ENCODE results near the gene SNED1.

SNED1 gene

GRCh38 chr2:241116606-241117560 lies 118.5 kb downstream of the SNED1 start:
- H3K79me2 ChIP-seq (ENCODE audit: insufficient read depth, low read length): no peaks in the 10 kb centered on the region
- no peak for DNase-seq
- H3K9me3 ChIP-seq (ENCODE audit: insufficient read depth, low read length, severe bottlenecking): no peaks in the 10 kb centered on the region
- no peak overlapping the region for H3K4me3 ChIP-seq (ENCODE audit: low read depth in 1 of 2, low read length in 2 of 2)
- no peaks in the 10 kb centered on the region for H3K27me3 ChIP-seq (ENCODE audit: insufficient read depth, low read length, poor library complexity)
- TF ChIP-seq CTCF (IDR thresholded peaks at IDR 0.05; ENCODE audit: borderline replicate concordance, extremely low read depth, low read length, poor library complexity, severe bottlenecking) (no peak), EZH2 (IDR thresholded peaks at IDR 0.05; ENCODE audit: borderline replicate concordance, low read depth, low read length, severe bottlenecking) (no peak)
- no peak overlapping the region for H3K9ac ChIP-seq (ENCODE audit: low read depth, low read length)
- no peaks in the 10 kb centered on the region for H3K4me1 ChIP-seq (ENCODE audit: insufficient read depth, low read length)
- no peak for ATAC-seq (ENCODE audit: insufficient read depth, low read depth)
- H3K27ac ChIP-seq (ENCODE audit: low read length): no peak overlapping the region
- H4K20me1 ChIP-seq (ENCODE audit: insufficient read depth, low read length): peaks cover 6% of the 10 kb centered on the region; the same call in 1 of the 2 replicates
- no peak overlapping the region for H2AFZ ChIP-seq (ENCODE audit: low read depth, low read length)
- peaks cover 62% of the 10 kb centered on the region for H3K36me3 ChIP-seq (ENCODE audit: insufficient read depth, low read length)
- no peak overlapping the region for H3K4me2 ChIP-seq (ENCODE audit: insufficient read depth, low read length)

DNA sequence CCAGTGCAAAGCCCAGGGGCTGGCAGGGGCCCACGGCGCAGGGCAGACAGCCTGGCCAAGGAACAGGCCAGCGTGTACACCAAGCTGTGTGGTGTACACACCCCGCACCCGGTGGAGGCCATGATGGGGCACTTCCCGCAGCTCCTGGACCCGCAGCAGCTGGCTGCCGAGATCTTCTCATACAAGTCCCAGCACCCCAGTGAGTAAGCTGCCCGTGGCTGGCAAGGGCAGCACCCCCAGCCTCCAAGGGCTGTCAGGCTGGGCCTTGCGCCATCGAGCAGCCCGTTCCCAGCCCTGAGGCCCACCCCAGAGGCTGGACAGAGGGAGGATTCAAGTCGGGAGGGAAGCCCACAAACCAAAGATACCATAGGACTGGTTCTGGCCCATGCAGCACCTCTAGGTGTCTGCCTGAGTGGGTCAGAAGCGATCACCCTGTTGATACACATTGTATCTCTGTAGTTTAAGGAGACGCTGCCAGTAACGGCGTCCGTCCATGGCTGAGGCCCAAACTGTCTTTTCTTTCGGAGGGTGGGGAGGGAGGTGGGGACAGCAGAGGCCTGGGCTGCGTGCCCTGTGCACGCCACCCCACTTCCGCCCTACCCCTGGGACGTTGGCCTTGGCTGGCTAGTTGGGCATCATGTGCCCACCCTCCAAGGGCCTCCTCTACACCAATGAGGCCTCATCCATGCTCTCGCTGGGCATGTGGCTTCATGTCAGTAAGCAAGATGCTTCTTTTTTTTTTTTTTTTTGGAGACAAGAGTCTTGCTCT lies 120.5 kb downstream of the SNED1 start:
- DNase-seq (no peak), ATAC-seq (ENCODE audit: insufficient read depth, low read depth) (no peak)

GRCh38 chr2:241120440-241120839 lies 122.0 kb downstream of the SNED1 start:
- Histone ChIP-seq H3K4me3 (ENCODE audit: low read depth in 1 of 2, low read length in 2 of 2) (no peak overlapping the region), H3K4me1 (ENCODE audit: insufficient read depth, low read length) (no peaks in the 10 kb centered on the region), H3K36me3 (ENCODE audit: insufficient read depth, low read length) (peaks cover 55% of the 10 kb centered on the region), H3K27me3 (ENCODE audit: insufficient read depth, low read length, poor library complexity) (no peaks in the 10 kb centered on the region), H2AFZ (ENCODE audit: low read depth, low read length) (no peak overlapping the region), H3K4me2 (ENCODE audit: insufficient read depth, low read length) (no peak overlapping the region), H3K9ac (ENCODE audit: low read depth, low read length) (no peak overlapping the region), H3K27ac (ENCODE audit: low read length) (no peak overlapping the region), H4K20me1 (ENCODE audit: insufficient read depth, low read length) (peaks cover 6% of the 10 kb centered on the region; the same call in 1 of the 2 replicates), H3K9me3 (ENCODE audit: insufficient read depth, low read length, severe bottlenecking) (no peaks in the 10 kb centered on the region), H3K79me2 (ENCODE audit: insufficient read depth, low read length) (no peaks in the 10 kb centered on the region)
- no peak for ATAC-seq (ENCODE audit: insufficient read depth, low read depth)
- DNase-seq: no peak
- TF ChIP-seq EZH2 (IDR thresholded peaks at IDR 0.05; ENCODE audit: borderline replicate concordance, low read depth, low read length, severe bottlenecking) (no peak), CTCF (IDR thresholded peaks at IDR 0.05; ENCODE audit: borderline replicate concordance, extremely low read depth, low read length, poor library complexity, severe bottlenecking) (no peak)

More for the DNA sequence above, 120.5 kb downstream of the SNED1 start:
- Histone ChIP-seq H3K27me3 (ENCODE audit: insufficient read depth, low read length, poor library complexity) (no peaks in the 10 kb centered on the region), H3K9me3 (ENCODE audit: insufficient read depth, low read length, severe bottlenecking) (no peaks in the 10 kb centered on the region), H4K20me1 (ENCODE audit: insufficient read depth, low read length) (peaks cover 6% of the 10 kb centered on the region; the same call in 1 of the 2 replicates), H3K9ac (ENCODE audit: low read depth, low read length) (no peak overlapping the region), H3K27ac (ENCODE audit: low read length) (no peak overlapping the region), H3K4me2 (ENCODE audit: insufficient read depth, low read length) (no peak overlapping the region), H3K4me3 (ENCODE audit: low read depth in 1 of 2, low read length in 2 of 2) (no peak overlapping the region), H3K79me2 (ENCODE audit: insufficient read depth, low read length) (no peaks in the 10 kb centered on the region), H2AFZ (ENCODE audit: low read depth, low read length) (no peak overlapping the region), H3K36me3 (ENCODE audit: insufficient read depth, low read length) (peaks cover 62% of the 10 kb centered on the region), H3K4me1 (ENCODE audit: insufficient read depth, low read length) (no peaks in the 10 kb centered on the region)
- no peak for TF ChIP-seq CTCF (IDR thresholded peaks at IDR 0.05; ENCODE audit: borderline replicate concordance, extremely low read depth, low read length, poor library complexity, severe bottlenecking)
